Fibroblast of lung (primary cell): ENCODE measurements around the gene TTC4.

ENCODE experiments used
- EZH2 ChIP-seq: IDR thresholded peaks from 2 replicates; pipeline ENCODE4 v1.5.1; 2012; ENCODE audit warnings: low read length, control low read depth, mild to moderate bottlenecking; ENCODE audit errors: missing control alignments
- TF ChIP-seq, protein P1 (sequence below), 2 donors: IDR thresholded peaks in 1 of 2; conservative IDR thresholded peaks in 1 of 2; 1 replicate in 1 of 2; 2 replicates in 1 of 2; pipeline ENCODE4 v1.5.1; 2011 to 2012; ENCODE audit warnings: low read length in 2 of 2, control low read depth in 1 of 2, inconsistent platforms in 1 of 2, low read depth in 1 of 2, mild to moderate bottlenecking in 1 of 2

DNA sequence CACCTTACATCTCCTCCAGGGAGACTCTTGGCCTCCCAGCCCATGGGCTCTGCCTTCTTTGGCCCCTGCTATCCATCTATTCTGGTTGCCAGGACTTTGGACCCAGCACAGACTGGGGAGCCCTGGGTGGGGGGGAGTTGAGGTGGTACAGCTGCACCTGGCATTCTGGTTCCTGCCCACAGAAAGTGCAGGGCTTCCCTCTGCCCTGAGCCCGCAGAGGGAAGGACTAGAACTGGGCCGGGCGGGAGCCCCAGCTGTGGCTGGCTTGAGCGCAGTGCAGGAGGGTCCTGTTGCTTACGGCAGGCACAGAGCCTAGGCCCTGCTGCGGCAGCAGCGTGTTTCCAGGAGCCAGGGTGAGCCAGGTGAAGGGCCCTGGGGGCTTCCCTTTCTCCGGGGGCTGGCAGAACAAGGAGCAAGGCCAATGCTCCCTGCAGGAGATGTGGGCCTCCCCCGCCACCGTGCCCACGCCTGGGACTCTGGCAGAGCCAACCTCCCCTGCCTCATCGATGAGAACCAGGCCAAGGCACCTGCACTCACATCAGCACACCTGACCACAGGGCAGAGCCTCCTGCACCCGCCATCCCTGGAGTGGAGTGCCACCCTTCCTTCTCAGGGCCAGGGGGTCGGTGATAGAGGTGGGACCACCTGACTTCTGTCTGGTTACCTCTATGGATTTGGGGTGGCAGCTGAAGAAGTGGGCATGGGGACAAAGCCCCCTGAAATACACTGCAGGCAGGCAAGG, 32.6 kb downstream of the TTC4 start:
- TF ChIP-seq, protein P1, sequence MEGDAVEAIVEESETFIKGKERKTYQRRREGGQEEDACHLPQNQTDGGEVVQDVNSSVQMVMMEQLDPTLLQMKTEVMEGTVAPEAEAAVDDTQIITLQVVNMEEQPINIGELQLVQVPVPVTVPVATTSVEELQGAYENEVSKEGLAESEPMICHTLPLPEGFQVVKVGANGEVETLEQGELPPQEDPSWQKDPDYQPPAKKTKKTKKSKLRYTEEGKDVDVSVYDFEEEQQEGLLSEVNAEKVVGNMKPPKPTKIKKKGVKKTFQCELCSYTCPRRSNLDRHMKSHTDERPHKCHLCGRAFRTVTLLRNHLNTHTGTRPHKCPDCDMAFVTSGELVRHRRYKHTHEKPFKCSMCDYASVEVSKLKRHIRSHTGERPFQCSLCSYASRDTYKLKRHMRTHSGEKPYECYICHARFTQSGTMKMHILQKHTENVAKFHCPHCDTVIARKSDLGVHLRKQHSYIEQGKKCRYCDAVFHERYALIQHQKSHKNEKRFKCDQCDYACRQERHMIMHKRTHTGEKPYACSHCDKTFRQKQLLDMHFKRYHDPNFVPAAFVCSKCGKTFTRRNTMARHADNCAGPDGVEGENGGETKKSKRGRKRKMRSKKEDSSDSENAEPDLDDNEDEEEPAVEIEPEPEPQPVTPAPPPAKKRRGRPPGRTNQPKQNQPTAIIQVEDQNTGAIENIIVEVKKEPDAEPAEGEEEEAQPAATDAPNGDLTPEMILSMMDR (conservative IDR thresholded peaks at IDR 0.05 in 1 of 2, IDR thresholded peaks at IDR 0.05 in 1 of 2; ENCODE audit: low read depth in 1 of 2, low read length in 2 of 2) = no peak
- no peak for TF ChIP-seq EZH2
